ENCODE measurements around the gene FHOD3. TPM values are rescaled to one million over a fixed set of nuclear protein-coding genes. Genes with fewer than 3 reads are reported as not detected.

Gene FHOD3
- total RNA-seq, 1 experiment from 2014 or later: 18.1 TPM

DNA sequence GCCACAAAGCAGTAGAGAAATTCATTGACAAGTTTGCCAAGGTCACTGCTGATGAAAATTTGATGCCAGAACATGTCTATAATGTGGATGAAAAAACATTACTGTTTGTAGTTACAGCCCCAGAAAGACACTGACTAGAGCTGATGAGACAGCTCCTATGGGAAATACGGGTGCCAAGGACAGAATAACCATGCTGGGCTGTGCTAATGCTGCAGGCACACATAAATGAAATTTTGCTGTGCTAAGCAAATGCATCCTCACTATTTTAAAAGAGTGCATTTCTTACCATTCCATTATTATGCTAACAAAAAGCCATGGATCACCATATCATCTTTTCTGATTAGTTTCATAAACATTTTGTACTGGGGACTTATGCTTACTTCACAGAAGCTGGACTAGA is 208.2 kb downstream of the FHOD3 start:
- Histone ChIP-seq H3K9me3 (ENCODE audit: low read length) (no peaks in the 10 kb centered on the region), H3K4me3 (ENCODE audit: low read length) (no peak overlapping the region), H3K4me2 (ENCODE audit: low read length) (no peak overlapping the region), H3K79me2 (ENCODE audit: low read length) (no peaks in the 10 kb centered on the region), H2AFZ (ENCODE audit: low read length) (no peak overlapping the region), H3K9me2 (replicated peaks; ENCODE audit: low read length) (no peaks in the 10 kb centered on the region), H3K4me1 (ENCODE audit: insufficient read depth, low read length) (peaks cover 8% of the 10 kb centered on the region), H4K20me1 (ENCODE audit: low read length) (no peaks in the 10 kb centered on the region), H3K9ac (ENCODE audit: low read length) (no peak overlapping the region), H3F3A (ENCODE audit: low read length, unreplicated experiment) (no peaks in the 10 kb centered on the region), H3K36me3 (ENCODE audit: low read depth, low read length) (no peaks in the 10 kb centered on the region), H3K27ac (ENCODE audit: low read length) (no peak overlapping the region), H3K27me3 (ENCODE audit: low read length) (no peaks in the 10 kb centered on the region)
- no peak for TF ChIP-seq EZH2phosphoT487 (IDR thresholded peaks at IDR 0.05; ENCODE audit: borderline replicate concordance, low read length)
- TF ChIP-seq EZH2 (IDR thresholded peaks at IDR 0.05; ENCODE audit: low read length, unreplicated experiment): no peak
- TF ChIP-seq, protein P1, sequence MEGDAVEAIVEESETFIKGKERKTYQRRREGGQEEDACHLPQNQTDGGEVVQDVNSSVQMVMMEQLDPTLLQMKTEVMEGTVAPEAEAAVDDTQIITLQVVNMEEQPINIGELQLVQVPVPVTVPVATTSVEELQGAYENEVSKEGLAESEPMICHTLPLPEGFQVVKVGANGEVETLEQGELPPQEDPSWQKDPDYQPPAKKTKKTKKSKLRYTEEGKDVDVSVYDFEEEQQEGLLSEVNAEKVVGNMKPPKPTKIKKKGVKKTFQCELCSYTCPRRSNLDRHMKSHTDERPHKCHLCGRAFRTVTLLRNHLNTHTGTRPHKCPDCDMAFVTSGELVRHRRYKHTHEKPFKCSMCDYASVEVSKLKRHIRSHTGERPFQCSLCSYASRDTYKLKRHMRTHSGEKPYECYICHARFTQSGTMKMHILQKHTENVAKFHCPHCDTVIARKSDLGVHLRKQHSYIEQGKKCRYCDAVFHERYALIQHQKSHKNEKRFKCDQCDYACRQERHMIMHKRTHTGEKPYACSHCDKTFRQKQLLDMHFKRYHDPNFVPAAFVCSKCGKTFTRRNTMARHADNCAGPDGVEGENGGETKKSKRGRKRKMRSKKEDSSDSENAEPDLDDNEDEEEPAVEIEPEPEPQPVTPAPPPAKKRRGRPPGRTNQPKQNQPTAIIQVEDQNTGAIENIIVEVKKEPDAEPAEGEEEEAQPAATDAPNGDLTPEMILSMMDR (conservative IDR thresholded peaks at IDR 0.05; ENCODE audit: low read depth, low read length): no peak
- intact Hi-C loops (cut with micrococcal nuclease): loop anchor here (10.0 kb wide), 1 partner anchor 69 kb away; no protein-coding TSS in a partner anchor
- ChIA-PET CTCF (no interaction called here), POLR2A (ENCODE audit: unreplicated experiment) (no interaction called here)
- ATAC-seq: no peak
- no peak for DNase-seq
- BruUV-seq (replicated peaks): no TSS peak

DNA sequence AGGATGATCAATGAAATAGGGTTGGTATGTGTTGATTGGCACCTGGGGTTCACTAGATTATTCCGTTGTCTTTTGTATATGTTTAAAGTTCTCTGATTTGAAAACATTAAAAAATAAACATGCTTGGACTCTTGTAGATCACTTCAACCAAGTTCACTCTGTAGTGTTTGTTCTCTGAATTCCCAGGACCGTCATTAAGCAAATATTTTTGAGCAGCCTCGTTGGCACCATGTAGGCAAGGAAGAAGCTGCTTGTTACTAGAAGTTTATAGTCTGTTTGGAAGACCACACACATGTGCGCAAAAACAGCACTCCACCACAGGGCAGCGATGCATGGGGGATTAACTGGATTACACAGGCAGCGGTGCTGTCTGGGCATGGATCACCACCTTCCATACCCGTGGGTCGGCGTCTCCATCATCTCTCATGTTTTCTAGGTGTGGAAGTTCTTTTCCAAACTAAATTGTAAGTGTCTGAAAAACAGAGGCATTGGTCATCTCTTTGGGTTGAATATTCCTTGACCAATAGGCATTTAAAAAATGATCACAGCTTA is 212.2 kb downstream of the FHOD3 start:
- intact Hi-C loops (cut with micrococcal nuclease): loop anchor here (10.0 kb wide), 1 partner anchor 65 kb away; no protein-coding TSS in a partner anchor
- POLR2A ChIA-PET (ENCODE audit: unreplicated experiment): no interaction called here

More for the DNA sequence above, 212.2 kb downstream of the FHOD3 start:
- H3K27ac ChIP-seq (ENCODE audit: low read length): no peak overlapping the region
- H3K79me2 ChIP-seq (ENCODE audit: low read length): no peaks in the 10 kb centered on the region
- H3K9ac ChIP-seq (ENCODE audit: low read length): no peak overlapping the region
- H3K9me3 ChIP-seq (ENCODE audit: low read length): no peaks in the 10 kb centered on the region
- no peak overlapping the region for H2AFZ ChIP-seq (ENCODE audit: low read length)
- DNase-seq (no peak), ATAC-seq (no peak)
- TF ChIP-seq, protein P1 (conservative IDR thresholded peaks at IDR 0.05; ENCODE audit: low read depth, low read length): no peak
- TF ChIP-seq EZH2 (IDR thresholded peaks at IDR 0.05; ENCODE audit: low read length, unreplicated experiment) (no peak), EZH2phosphoT487 (IDR thresholded peaks at IDR 0.05; ENCODE audit: borderline replicate concordance, low read length) (no peak)
- H3K9me2 ChIP-seq (replicated peaks; ENCODE audit: low read length): no peaks in the 10 kb centered on the region
- no TSS peak for BruUV-seq (replicated peaks)
- no peaks in the 10 kb centered on the region for H4K20me1 ChIP-seq (ENCODE audit: low read length)
- no peak overlapping the region for H3K4me3 ChIP-seq (ENCODE audit: low read length)
- no peaks in the 10 kb centered on the region for H3F3A ChIP-seq (ENCODE audit: low read length, unreplicated experiment)
- H3K4me2 ChIP-seq (ENCODE audit: low read length): no peak overlapping the region
- H3K36me3 ChIP-seq (ENCODE audit: low read depth, low read length): no peaks in the 10 kb centered on the region
- CTCF ChIA-PET: no interaction called here
- peaks cover 8% of the 10 kb centered on the region for H3K4me1 ChIP-seq (ENCODE audit: insufficient read depth, low read length)
- no peaks in the 10 kb centered on the region for H3K27me3 ChIP-seq (ENCODE audit: low read length)
